Camera-type eye (tissue), 1 donor: ENCODE results near the gene MUSTN1. TPM values are rescaled to one million over a fixed set of nuclear protein-coding genes. Genes with fewer than 3 reads are reported as not detected.

ENCODE experiments used
- total RNA-seq: library from RNA; depleted of rRNA; stranded (reverse); fragments of >200 nt; gene quantifications from one replicate; pipeline ENCODE4 v1.2.3, GENCODE V29; 2014

MUSTN1 gene
- total RNA-seq, result 12.0 TPM

DNA sequence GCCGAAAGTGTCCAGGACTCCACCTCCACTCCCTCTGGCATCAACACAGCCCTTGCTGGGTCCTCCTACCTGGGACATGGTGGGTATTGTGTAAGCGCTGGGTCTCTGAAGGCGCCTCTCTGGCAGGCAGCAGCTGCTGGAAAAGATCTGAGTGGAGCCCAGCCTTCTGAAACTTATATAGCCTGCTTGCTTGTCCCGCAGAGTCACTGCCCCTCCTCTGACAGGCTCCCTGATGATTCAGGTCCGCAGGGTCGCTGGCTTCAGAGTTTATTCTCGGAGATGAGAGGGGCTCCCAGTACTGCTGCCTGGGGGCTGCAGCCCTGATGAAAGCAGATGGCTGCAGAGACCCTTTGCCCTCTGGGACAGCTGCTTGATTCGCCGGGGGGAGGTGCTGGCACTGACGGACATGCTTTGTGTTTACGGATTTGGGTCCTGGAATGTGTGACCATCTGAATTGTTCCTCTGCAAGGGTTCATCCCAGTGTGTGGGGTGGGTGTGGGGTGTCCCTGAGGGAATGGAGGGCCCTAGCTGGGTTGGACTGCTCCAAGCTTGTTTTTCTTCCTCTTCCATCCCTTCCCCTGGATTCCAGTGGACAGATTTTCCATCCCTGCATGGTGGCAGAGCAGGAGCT is at the start of gene MUSTN1:
MUSTN1 (minus strand) TSS at position 149 of the 631 bp plus-strand sequence; CDS start at position 78, 71 bp downstream.

DNA sequence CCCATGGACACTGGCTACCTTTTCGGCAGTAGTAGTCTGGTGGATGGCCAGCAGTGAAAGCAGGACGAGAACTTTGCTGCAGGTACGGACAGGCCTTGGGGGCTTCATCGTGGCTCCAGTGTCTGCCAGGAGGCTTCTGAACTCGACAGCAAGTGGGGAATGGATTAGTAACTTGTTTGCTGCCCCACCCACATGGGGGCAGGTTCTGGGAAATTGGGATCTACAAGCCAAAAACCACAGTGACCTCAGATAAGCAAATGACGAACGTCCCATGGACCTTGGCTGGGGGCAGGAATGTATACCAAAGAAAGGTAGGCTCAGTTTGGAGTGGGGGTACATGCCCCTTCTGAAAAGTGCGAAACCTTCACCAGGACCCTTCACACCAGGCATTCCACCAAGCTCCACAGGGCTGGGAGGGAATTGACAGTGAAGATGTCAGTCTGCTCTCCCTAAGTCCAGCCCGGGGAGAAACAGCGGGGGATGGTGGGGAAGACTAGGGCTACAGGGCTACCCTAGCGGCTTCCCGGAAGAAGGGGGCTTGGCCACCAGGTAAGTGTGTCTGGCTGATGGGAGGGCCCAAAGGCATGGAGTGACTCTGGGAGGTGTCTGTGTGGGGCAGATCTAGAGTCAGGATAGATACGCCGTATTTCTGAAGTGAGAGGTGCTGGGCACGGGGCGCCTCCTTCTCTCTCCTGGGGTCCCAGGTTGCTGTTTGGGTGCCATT is 4.1 kb downstream of the MUSTN1 start, which contains the start of gene ITIH4:
ITIH4 (minus strand) TSS at position 138 of the 724 bp plus-strand sequence; CDS start at position 108, 30 bp downstream.

GRCh38 chr3:52794612-52795099 is 40.2 kb downstream of the MUSTN1 start, which contains the start of gene ITIH3:
Gene ITIH3 (plus strand): TSS chr3:52794796. CDS start chr3:52794804, 8 bp downstream.

Other genes starting within 250 kb of the MUSTN1 start
- gene PBRM1, start 149.1 kb downstream of the MUSTN1 start, total RNA-seq, result 193 TPM
- gene GNL3, start 149.0 kb downstream of the MUSTN1 start, total RNA-seq, result 96.2 TPM
- gene GLT8D1, start 129.2 kb downstream of the MUSTN1 start, total RNA-seq, result 115 TPM
- 75.8 TPM for gene SPCS1, start 128.9 kb downstream of the MUSTN1 start, total RNA-seq
- gene NEK4, start 64.1 kb downstream of the MUSTN1 start, total RNA-seq, result 64.3 TPM
- gene ITIH1, start 57.4 kb downstream of the MUSTN1 start, total RNA-seq, result not detected
- gene ITIH3, start 40.2 kb downstream of the MUSTN1 start, total RNA-seq, result 0.66 TPM
- gene ITIH4, start 4.3 kb downstream of the MUSTN1 start, total RNA-seq, result 4.9 TPM
- 12.9 TPM for gene STIMATE, start 62.5 kb upstream of the MUSTN1 start, total RNA-seq
- 25.1 TPM for gene SFMBT1, start 211.1 kb upstream of the MUSTN1 start, total RNA-seq